Tibial nerve (tissue), 4 donors: ENCODE data around the gene PEDS1.

ENCODE experiments used
- EP300 ChIP-seq, 2 donors: sonication (generic); formaldehyde crosslinking; IDR thresholded peaks; one replicate each; pipeline ENCODE4 v1.6.1; 2017; ENCODE audit warnings: antibody characterized with exemption in 2 of 2, mild to moderate bottlenecking in 1 of 2
- POLR2A ChIP-seq, 2 donors: fragments of 450-650 bp; IDR thresholded peaks; one replicate each; pipeline ENCODE4 v1.6.1; 2017; ENCODE audit warnings: antibody characterized with exemption in 2 of 2, mild to moderate bottlenecking in 2 of 2, moderate library complexity in 2 of 2
- TF ChIP-seq, protein P1 (sequence below), 5 experiments: fragments of 200-600 bp in 3 of 5; fragments of 450-650 bp in 2 of 5; sonication (generic) in 3 of 5; IDR thresholded peaks; one replicate each; pipeline ENCODE4 v1.5.1; 2016 to 2019; ENCODE audit warnings: antibody characterized with exemption in 5 of 5, mild to moderate bottlenecking in 3 of 5, moderate library complexity in 2 of 5

DNA sequence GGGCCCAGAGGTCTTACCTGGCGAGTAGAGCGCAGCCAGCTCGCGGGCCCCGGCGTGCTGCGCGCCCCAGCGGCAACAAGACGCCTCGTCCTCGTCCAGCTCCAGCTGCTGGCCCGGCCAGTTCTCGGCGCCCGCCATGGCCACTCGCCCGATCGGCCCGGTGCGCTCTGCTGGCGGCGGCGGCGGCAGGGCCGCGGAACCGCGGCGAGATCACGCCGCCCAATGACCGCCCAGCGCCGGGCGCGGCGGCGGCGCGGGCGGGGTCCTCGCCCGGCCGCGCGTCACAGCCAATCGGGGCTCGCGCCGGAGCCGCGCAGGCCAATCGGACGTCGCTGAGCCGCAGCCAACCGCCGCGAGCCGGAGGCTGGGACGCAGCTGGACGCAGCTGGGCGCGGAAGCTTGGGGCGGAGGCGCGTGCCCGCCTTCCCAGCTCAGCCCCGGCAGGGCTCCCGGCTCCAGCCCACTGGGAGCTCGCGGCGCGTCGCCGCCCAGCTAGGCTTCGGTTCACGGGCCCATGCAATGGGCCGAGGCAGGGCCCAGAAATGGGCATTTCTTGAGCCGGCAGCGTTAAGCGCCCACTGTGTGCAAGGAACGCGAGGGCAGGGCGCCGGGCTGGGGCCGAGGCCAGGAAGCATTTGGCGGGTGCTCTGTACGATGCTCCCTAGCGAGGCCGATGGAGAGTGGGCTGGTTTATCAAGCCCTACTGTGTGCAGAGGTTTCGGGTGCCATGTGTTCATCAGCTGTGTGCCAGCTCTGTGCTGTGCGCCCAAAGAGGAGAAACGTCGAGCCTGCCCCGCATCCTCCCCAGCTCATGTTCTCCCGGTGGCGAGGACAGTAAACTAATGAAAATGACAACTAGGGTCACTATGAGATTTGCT, at the start of gene PEDS1:
- TF ChIP-seq, protein P1, sequence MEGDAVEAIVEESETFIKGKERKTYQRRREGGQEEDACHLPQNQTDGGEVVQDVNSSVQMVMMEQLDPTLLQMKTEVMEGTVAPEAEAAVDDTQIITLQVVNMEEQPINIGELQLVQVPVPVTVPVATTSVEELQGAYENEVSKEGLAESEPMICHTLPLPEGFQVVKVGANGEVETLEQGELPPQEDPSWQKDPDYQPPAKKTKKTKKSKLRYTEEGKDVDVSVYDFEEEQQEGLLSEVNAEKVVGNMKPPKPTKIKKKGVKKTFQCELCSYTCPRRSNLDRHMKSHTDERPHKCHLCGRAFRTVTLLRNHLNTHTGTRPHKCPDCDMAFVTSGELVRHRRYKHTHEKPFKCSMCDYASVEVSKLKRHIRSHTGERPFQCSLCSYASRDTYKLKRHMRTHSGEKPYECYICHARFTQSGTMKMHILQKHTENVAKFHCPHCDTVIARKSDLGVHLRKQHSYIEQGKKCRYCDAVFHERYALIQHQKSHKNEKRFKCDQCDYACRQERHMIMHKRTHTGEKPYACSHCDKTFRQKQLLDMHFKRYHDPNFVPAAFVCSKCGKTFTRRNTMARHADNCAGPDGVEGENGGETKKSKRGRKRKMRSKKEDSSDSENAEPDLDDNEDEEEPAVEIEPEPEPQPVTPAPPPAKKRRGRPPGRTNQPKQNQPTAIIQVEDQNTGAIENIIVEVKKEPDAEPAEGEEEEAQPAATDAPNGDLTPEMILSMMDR (IDR thresholded peaks at IDR 0.05) = peak in 2 of 5 experiments; percentile 32 to 43
- TF ChIP-seq EP300 (IDR thresholded peaks at IDR 0.05) = peak in 1 of 2 donors; percentile 85
- TF ChIP-seq POLR2A (IDR thresholded peaks at IDR 0.05) = peak; percentile 80 to 94
